HEK293T (cell line): ENCODE results near the gene ANO10.

Source experiments
- BHLHE40 ChIP-seq: fragments of 450-650 bp; IDR thresholded peaks from 2 replicates; pipeline ENCODE4 v1.6.1; 2016; ENCODE audit warnings: mild to moderate bottlenecking, moderate library complexity, borderline replicate concordance
- ELF4 ChIP-seq: fragments of 450-650 bp; IDR thresholded peaks from 2 replicates; pipeline ENCODE4 v1.6.1; 2017; ENCODE audit warnings: antibody characterized with exemption
- FOXM1 ChIP-seq: fragments of 450-650 bp; IDR thresholded peaks from 2 replicates; pipeline ENCODE4 v1.6.1; 2017; ENCODE audit warnings: mild to moderate bottlenecking, borderline replicate concordance
- SP1 ChIP-seq: fragments of 450-650 bp; IDR thresholded peaks from 2 replicates; pipeline ENCODE4 v1.6.1; 2017

DNA sequence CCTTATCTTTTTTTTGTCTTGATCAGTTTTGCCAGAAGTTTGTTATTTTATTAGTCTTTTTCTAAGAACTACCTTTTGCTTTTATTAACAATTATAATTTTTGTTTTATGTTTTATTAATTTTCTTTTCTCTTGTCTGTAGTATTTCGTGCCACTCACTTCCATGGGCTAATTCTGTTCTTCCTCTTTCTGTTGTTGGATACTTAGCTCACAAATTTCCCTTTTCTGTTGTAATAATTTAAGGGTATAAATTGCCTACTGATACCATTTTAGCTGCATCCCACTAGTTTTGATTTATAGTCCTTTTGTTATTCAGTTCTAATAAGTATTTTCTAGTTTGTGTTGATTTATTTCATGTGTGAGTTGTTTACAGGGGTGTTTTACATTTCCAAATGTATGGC is 286.8 kb downstream of the ANO10 start:
- no peak for TF ChIP-seq ELF4
- no peak for TF ChIP-seq SP1
- no peak for TF ChIP-seq BHLHE40
- TF ChIP-seq FOXM1 = no peak
